Muscle of arm (tissue), 12 donors: ENCODE measurements around the gene SLC1A3. TPM values are rescaled to one million over a fixed set of nuclear protein-coding genes. Genes with fewer than 3 reads are reported as not detected.

ENCODE experiments used
- DNase-seq: peaks from one replicate; pipeline ENCODE4 v3.0.0-alpha.2; 2013
- polyA plus RNA-seq, 12 donors: library from polyadenylated mRNA; unstranded; fragments of 120-200 nt; gene quantifications; one replicate each; pipeline ENCODE4 v1.2.1, GENCODE V29; 2013; ENCODE audit not compliant: insufficient read length in 12 of 12

The SLC1A3 gene
- polyA plus RNA-seq, 12 donors: 14.3 to 41.1 (median 21.6) TPM; not detected in 1

DNA sequence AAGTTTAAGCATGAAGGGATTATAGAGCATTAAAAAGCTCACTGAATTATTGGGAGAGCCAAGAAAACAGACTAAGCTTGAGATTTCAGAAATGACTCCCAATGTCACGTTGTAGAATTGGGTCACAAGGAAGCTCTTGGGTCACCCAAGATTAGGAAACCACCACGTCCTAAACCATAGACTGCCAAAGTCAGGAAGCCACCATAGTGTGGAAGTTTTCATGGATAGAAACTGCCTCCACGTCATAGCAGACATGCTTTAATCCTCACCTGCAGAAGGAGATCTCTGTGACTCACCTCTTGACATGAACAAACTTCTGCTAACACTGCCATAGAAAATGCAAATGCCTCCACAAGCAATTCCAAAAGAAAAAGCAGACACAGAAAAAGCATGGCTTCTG lies 106.3 kb downstream of the SLC1A3 start:
- DNase-seq: no peak

DNA sequence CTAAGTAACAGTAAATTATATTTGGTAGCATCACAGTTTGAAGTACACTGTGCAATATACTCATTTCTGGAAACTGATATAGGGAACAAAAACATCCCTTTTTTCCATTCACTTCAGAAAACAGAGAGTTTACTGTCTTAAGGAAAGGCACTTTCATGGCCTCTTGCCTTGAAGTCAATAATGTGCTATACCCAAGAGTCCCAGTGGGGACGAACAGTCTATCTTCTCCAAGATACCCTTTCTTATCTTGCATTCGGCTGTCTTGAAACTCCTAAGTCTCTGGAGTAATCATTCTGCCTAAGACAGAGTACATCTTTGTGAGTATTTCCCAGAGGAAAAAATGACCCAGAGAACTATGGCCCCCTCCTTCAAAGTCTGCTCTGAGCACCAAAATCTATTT lies 107.1 kb downstream of the SLC1A3 start:
- DNase-seq: no peak

DNA sequence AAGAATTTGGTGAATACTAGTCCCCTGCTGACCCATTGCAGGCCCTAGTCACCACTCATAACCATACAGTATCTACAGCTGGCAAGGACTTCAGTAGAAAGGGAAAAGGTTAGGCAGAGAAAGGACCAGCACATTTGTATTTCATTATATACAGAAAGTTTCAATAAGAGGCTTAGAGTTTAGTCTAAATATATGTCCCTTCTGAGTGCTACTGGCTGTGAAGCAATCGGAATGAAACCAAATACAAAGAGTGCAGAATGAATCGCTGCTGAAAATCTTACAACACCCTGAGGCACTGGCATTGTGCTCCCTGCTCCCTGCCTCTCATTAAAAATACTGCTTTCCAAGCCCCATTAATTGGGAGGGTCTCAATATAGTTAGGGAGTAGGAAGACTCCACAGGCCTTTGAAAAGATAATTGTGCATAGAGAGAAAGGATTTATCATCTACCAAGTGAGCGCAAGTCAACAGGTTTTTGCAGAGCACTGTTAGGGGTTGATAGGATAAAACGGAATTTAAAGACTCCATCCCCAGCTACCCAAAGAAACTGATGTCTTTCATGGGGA lies 110.8 kb downstream of the SLC1A3 start:
- DNase-seq: no peak

DNA sequence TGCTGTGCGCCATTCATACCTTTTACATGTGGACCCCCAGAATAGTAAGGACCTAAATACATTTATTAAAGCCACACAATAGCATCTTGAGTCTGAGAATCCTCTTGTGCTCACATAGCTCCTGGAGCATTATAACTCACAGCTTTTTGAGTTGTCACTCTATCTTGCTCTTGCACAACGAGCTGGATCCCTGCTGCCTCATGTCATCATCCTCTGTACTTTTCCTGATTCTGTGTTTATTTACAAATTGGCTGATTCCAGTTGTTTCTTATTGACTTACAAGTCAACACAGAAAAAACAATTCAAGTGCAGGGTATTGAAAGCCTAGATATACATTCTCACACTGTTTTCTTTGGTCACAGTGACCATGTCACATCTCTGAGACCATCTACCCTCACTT lies 112.9 kb downstream of the SLC1A3 start:
- DNase-seq: no peak

DNA sequence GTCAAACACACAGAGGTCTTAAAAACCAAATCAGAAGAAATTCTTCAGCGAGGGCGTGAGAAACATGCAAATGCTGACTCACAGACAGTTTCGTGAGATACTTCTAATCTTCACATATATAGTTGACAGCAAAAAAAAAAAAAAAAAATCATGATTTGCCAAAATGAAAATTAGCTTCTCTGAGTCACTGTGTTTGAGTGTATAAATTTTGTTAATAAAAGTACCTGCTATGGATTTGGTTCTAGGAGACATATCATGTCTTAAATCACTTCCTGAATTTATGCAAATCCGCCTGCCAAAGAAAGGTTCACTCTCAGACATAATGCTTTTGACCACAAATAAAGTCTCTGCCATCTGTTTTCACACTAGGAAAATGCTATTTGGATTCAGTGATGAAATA lies 114.3 kb downstream of the SLC1A3 start:
- no peak for DNase-seq

DNA sequence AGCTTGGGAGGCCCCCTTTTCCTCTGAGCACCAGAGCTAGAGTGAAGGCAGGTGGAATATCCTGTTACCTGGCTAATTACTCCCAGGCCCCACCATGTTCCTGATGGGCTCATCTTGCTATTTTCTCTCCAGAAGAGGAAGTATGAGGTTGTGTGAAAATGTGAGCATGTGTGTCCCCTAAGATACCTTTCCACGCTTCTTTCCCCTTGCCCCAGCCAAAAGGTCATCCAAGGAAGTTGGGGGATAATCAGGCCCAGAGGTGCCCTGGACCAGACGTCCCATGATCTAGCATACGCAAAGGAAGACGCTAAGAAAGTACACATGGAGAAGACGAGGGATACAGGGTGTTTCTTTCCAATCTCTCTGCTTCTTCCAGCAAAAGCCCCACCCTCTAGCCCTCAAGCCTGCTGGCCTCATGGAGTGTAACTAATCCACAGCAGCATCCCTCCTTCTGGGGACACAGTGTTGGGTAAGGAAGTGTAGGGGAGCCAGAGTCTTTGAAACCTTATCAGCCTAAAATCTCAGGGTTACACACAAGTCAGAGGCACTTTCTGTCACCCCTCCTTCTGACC lies 115.3 kb downstream of the SLC1A3 start:
- no peak for DNase-seq

DNA sequence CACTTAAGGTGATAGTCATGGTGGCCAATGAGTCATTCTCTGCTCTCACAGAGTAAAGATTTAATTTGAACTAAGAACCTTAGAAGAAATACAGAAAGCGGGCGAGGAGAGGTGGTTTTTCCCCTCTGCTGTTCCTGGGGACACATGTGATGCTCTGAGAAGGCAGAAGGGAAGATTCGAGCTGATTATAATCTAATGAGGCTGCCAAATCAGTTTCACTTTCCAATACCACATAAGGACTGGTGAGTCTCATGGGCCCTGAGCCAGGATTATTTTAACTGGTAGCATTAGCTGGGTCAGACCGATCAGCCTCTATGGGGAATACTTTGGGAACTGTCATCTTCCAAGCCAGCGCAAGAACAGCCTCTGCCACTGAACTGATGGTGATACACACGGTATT lies 116.5 kb downstream of the SLC1A3 start:
- no peak for DNase-seq

DNA sequence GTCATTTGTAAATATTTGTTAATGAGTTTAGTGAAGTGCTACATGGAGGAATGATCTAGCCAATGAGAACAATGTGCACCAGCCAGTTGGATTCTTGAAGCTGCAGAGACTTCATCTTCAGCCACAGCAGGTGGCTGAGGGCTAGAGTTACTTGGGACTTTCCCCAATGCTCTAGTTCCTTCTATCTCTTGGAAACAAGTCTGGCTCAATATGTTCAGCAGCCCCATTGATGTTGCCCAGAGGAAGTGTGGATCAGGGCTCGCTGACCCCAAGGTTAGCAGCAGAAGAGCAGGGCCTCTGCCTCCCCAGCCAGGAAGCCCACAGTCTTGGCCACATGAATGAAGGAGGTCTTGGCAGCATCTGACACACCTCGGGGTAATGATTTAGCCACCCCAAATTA lies 117.5 kb downstream of the SLC1A3 start:
- no peak for DNase-seq

DNA sequence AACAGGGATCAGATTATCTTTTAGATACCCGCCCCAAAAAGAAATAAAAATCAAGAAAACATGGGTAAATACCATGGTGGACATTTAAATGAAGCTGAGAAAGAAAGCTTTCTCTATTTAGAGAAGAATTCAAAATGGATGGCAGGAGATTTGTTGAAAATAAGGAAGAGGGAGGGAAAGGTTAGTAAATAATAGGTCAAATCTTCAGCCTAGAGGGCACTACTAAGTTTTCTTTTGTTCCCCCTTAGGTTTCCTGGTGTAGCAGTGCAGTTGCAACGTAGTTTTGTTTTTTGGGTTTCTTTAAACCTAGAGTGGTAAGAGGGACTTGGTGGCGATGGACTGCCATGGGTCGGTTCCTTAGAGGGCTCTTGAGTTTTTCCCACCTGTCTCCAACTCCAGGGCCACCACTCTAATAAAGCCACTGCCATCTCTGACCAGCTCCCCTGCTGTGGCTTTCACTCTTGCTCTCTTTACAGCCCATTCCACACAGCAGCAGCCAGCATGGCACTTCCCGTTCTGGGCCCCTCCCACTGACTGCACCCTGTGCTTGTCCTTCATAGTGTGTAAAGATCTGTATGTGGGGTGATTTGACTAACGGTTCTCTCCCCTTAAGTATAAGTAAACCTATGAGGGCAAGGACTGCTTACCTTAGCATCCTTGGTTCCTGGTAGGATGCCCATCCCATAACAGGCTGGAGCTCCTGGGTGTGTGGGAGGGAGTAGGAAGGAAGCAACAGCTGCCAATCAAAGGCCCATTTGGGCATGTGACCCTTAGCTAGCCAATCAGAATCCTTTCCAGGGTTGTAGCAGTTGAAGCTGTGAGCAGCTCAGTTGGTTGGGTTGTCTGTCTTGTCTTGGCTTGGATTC lies 118.3 kb downstream of the SLC1A3 start:
- no peak for DNase-seq

DNA sequence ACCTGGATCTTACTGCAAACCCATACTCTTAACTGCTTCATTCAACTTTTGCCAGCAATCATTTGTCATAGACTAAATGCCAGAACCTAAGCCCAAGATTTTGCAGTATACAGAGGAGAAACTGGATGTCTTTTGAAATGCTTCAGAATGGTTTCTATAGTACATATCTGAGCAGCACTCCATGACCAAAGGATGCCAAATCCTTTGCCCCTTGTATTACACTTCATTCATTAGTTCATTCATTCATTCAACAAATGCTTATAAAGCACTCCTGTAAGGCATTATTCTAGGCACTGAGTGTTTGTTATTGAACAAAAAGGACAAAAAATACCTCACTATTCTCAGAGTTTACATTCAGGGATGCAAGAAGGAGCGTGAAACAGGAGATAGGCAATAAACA lies 119.9 kb downstream of the SLC1A3 start:
- DNase-seq: no peak

DNA sequence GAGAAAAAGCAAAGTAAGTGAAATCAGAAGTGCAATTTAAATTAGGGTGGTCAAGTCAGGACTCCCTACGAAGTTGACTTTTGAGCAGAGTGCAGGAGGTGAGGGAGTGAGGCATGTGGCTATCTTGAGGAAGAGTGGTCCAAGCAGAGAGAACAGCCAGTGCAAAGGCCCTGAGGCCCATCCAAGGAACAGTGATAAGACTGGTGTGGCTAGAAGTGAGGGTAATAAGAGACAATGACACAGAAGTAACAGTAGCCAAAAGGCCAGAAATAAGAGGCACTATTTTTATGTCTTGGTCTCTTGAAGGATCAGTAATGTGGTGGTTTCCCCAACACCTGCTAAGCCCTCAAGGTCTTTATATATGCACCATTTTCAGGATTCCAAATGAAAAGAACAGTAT lies 120.4 kb downstream of the SLC1A3 start:
- no peak for DNase-seq

DNA sequence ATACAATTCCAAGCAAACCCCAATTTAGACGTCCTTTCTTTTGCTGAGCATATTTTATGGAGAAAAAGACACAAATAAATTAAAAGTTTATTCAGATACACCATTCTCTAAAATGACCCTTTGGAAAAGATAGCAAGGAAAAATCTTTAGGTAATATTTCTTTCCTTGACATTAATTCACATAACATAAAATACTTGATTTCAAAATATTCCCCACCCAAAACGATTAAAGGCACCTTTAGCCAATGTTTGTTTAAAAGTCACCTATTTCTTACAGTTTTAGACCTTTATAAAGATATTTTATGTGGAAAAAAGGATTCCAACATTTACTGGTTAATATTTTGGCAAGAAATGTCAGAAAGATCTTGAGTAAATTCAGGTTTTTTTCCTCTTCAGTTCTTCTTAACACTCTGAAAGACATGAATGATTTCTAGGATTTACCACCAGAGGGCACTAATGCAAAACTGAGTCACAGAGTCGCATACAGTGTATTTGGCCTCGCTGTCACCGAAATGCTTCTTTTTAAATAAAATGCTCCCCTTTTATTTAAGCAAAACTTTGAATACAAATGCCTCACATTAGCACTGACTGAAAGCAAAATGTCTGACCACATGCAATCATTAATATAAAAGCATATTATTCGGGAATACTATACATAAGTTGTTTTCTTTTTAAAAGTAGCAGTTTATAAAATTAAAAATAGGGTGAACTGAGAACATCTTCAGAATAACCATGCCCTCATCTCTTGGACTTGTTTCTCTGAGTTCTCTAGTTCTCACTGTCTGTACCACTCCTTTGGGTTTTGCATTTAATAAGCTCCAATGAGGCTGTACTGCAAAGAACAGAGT lies 122.5 kb downstream of the SLC1A3 start:
- peak; percentile 75 for DNase-seq

DNA sequence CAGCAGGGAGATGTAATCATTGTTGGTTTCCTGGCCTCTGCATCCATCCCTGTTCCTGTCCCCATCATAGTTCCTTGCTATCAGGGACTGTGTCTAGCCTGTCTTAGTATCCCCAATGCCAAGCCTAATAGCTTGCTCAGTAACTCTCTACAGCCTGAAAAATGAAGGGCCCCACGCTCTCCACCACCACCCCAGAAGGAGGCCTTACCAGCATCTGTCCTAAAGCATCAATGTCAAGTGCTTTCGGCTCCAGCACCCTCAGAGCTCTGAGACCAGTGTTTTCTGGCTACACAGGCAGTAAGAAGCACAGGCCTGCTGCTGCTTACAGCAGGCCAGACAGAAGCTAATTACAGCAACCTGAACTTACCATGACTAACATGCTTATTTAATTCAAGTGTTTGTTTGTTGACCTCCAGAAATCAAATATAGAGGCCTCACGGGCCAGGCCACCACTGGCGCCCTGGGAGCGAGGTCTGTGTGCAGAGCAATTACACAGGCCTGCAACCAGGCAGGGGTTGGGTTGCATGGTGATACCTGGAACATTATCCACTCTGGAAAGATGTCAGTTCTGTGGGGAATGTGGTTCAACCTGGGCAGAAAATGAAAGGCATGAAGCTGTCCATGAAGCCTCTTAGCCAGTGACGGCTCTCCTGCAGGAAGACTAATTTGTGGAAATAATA lies 124.3 kb downstream of the SLC1A3 start:
- no peak for DNase-seq

DNA sequence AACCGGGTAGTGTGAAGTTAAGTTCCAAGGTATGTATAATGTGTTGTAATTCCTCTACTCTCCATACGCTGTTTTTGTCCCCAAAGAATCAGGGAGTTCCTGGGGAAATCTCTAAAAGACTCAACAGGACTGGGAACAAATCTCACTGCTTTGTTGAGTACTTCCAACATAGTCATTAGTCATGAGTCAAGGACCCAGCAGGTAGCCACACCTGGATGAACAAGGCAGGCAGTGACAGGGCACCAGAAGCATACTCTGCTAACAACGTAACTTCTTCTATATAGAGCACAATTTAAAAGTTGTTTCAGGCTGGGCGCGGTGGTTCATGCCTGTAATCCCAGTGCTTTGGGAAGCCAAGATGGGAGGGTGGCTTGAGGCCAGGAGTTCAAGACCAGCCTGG lies 126.8 kb downstream of the SLC1A3 start:
- no peak for DNase-seq

DNA sequence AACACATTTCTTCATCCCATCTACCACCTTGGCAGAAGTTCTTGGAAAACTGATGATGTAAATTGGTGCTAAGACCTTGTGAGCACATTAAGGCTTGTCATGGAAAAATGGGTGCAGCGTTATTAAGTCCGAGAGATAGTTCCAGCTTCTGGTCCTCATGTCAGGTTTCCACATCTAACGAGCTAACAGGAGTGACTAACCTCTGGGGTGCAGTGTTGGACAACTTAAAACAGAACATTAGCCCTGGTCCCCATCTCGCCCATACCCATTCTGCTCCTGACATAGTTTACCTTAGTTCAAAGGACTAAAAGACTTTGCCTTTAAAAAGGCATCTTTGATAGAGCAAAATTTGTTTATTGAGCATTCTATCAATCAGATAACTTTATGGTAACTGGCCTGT lies 128.0 kb downstream of the SLC1A3 start:
- DNase-seq: peak; percentile 32

DNA sequence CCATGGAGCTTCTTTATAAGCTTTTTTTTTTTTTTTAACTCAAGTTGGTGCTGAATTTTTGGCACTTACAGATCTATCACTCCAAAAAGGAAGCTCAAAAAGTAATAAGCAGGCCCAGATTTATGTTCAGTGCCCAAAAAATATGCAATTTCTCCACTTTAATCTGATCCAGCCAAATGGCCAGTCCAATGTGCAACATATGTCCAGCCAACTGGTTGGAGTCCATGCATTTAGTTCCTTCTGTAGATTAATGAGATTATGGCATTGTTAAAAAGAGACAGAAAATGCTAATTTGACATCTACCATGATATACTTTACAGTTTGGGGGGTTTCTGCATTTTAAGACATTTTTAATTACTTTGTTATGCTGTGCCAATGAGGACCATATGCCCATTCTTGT lies 129.5 kb downstream of the SLC1A3 start:
- no peak for DNase-seq
